GM19193 (cell line): ENCODE data around the gene SORCS2.

Experiments
- POLR2A ChIP-seq: IDR thresholded peaks from 4 replicates; pipeline ENCODE4 v1.6.1; 2011; ENCODE audit not compliant: insufficient read depth, insufficient read length; ENCODE audit errors: extremely low read depth

Gene SORCS2

GRCh38 chr4:7772711-7773385 is 580.5 kb downstream of the SORCS2 start:
- no peak for TF ChIP-seq POLR2A

GRCh38 chr4:7773401-7774180 is 581.3 kb downstream of the SORCS2 start:
- no peak for TF ChIP-seq POLR2A

GRCh38 chr4:7774301-7775294 is 582.3 kb downstream of the SORCS2 start:
- TF ChIP-seq POLR2A = no peak

- no peak for TF ChIP-seq POLR2A
Observed at GRCh38 chr4:7775396-7775795, 583.1 kb downstream of the SORCS2 start.

- TF ChIP-seq POLR2A = no peak
Observed at GRCh38 chr4:7777017-7777710, 584.8 kb downstream of the SORCS2 start.

- TF ChIP-seq POLR2A = no peak
Observed at GRCh38 chr4:7777871-7778509, 585.7 kb downstream of the SORCS2 start.

GRCh38 chr4:7778510-7779431 is 586.4 kb downstream of the SORCS2 start:
- no peak for TF ChIP-seq POLR2A

GRCh38 chr4:7779432-7779768 is 587.1 kb downstream of the SORCS2 start:
- TF ChIP-seq POLR2A = no peak

- no peak for TF ChIP-seq POLR2A
Observed at GRCh38 chr4:7780751-7781348, 588.5 kb downstream of the SORCS2 start.

- no peak for TF ChIP-seq POLR2A
Observed at GRCh38 chr4:7781366-7781765, 589.0 kb downstream of the SORCS2 start.

- TF ChIP-seq POLR2A = no peak
Observed at GRCh38 chr4:7781993-7782392, 589.7 kb downstream of the SORCS2 start.

GRCh38 chr4:7782783-7783182 is 590.4 kb downstream of the SORCS2 start:
- no peak for TF ChIP-seq POLR2A

GRCh38 chr4:7783541-7783940 is 591.2 kb downstream of the SORCS2 start:
- TF ChIP-seq POLR2A = no peak
